Activated CD8-positive, alpha-beta memory T cell treated with anti-CD3 and anti-CD28 coated beads for 36 hours (primary cell): ENCODE data around the gene CNGA2. TPM values are rescaled to one million over a fixed set of nuclear protein-coding genes. Genes with fewer than 3 reads are reported as not detected.
"Not testable (repeated sequence)": the region's sequence is repeated elsewhere in the genome, so short reads cannot be mapped to it uniquely, and the experiment has no call there.

ENCODE experiments used
- CTCF ChIA-PET: fragments of 350-600 bp; sonication (Branson Sonifier 250); formaldehyde crosslinking; loops from one replicate; lab custom pipeline; 2021; ENCODE audit warnings: antibody characterized with exemption; lab: Charles Lee
- POLR2A ChIA-PET: fragments of 350-600 bp; sonication (Branson Sonifier 250); formaldehyde crosslinking; loops from one replicate; lab custom pipeline; 2021; ENCODE audit warnings: antibody characterized with exemption; lab: Charles Lee
- total RNA-seq, 2 experiments: library from RNA; stranded (reverse); gene quantifications; one replicate each; pipeline ENCODE4 v1.2.3, GENCODE V29; 2021

Gene CNGA2
- total RNA-seq = not detected

- POLR2A ChIA-PET = no interaction called here
- CTCF ChIA-PET = no interaction called here
Observed at GRCh38 chrX:151734446-151734845, at the start of gene CNGA2. Gene CNGA2, plus strand, starts transcription at chrX:151734746. Its CDS starts 3,738 bp downstream, at chrX:151738484.

GRCh38 chrX:151687635-151688034 is 46.9 kb upstream of the CNGA2 start:
- CTCF ChIA-PET = no interaction called here
- POLR2A ChIA-PET = no interaction called here

- ChIA-PET POLR2A (no interaction called here), CTCF (no interaction called here)
Observed at GRCh38 chrX:151688695-151689094, 45.9 kb upstream of the CNGA2 start.

DNA sequence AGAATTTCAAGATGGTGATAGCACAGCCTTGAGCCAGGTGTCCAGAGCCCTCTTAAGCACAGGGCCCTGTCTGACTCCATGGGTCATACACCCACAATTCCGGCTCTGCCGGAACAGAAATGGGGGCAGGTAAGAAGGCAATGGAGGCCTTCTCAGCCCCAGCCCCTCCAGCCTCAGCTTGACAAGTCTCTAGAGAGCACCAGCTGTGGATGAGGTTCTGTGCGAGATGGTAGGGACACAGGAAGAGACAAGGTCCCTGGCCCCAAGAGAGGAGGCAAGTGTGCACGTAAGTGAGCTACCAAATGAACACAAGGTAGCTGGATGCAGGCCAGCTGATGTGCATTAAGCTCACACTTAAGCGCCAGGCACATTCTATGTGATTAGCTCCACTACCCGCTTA is 41.7 kb upstream of the CNGA2 start:
- POLR2A ChIA-PET = no interaction called here
- CTCF ChIA-PET = no interaction called here

DNA sequence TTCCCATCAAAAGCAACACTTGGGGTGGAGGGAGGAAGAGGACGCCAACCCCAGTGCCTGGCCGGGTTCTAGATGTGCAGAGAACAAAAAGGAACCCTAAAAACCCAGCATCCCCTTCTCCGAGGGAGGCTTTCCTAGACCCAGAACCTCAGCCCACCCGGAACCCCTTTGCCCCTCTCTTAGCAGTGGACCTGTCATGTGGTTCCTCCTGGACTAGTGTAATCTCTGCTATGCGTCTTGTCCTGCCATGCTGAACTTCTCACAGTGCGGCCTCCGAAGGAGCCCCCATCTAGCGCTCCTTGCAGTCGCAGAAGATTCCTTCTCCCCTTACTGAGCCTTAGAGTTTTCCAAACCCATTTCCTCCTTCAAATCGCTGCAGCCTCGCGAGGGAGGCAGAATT is 40.4 kb upstream of the CNGA2 start:
- ChIA-PET POLR2A (no interaction called here), CTCF (no interaction called here)

DNA sequence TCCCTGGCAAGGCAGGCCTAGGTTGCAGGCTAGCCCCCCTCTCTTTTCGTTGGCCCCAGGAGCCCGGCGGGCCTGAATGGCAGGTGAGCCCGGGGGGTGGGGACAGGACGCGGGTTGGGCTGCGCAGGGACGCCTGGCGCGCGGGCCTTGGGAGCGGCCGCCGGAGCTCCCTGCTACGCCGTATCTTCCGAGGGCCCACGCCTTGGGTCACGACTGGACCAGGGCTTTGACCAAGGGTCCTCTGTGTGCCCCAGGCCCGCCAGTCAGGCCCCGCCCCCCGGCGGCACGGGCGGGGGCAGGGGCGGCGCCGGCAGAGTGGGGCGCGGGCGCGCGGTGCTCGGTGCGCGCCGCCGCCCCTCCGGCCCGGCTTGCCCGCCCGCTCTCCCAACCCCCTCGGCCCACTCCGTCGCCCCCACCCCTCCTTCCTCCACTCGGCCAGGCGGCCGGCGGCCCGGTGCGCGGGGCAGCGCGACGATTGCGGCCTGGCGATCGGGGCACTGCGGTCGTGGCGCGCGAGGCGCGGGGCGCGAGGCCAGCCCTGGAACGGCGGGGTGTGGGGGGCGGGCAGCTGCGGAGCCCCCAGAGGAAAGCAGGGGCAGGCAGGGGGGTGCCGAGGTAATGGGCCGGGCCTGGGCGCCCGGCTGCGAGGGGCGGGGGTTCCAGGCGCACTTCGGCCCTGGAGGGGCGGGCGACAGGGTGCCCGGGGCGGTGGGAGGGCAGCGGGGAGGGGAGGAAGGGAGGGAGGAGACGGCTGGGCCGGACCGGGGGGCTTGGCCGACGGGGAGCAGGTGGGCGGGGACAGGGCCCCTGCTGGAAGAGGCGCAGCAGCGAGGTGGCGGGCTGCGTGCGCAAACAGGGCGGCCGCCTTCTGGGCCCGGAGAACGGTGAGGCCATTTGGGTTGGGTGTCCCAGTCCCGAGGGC is 39.6 kb upstream of the CNGA2 start, which contains the start of gene PRRG3:
Gene PRRG3 (plus strand): TSS at position 798 of the 922 bp plus-strand sequence. CDS start 3,357 bp downstream, outside the sequence.
- CTCF ChIA-PET = no interaction called here

DNA sequence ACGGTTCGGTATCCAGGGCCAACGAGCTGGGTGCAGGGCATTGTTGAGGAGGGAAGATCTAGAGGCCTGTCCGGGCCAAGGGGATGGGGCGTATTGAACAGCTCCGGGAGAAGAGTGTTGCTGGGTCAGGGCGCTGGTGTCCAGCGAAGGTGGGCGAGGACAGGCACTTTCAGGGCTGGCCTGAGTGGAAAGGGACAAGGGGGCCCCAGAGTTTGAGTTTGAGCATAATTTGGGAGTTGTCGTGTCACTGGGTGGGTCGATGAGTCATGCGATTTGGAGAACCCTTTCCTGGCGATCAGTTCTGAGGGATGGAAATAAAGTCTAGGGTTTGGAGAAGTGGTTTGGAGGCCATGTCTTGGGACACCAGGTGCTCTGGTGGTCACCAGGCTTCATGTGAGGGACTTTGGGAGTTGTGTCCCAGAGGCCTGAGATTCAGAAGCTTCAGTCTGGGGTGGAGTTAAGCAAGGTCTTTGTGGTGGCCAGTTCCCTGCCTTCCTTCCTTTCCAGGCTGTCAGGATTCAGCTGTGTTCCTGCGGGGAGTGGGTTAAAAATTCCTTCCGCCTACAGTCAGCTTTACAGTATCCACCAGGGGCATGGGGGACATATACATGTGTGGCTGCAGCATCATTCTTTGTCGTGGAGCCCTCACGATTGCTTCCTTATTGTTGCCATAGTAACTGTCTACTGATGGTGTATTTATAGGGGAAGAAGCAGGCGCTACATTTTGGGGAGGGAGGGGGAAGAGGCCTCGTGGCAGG is 38.8 kb upstream of the CNGA2 start:
- ChIA-PET CTCF (no interaction called here), POLR2A (no interaction called here)

More for the DNA sequence above, 39.6 kb upstream of the CNGA2 start, which contains the start of gene PRRG3:
- POLR2A ChIA-PET = no interaction called here

DNA sequence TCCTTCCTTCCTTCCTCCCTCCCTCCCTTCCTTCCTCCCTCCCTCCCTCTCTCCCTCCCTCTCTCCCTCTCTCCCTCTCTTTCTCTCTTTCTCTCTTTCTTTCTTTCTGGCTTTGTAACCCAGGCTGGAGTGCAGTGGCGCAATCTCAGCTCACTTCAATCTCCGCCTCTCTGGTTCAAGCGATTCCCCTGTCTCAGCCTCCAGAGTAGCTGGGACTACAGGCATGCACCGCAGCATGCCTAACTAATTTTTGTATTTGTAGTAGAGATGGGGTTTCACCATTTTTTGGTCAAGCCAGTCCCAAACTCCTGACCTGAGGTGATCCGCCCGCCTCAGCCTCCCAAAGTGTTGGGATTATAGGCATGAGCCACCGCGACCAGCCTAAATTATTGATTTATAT is 37.5 kb upstream of the CNGA2 start:
- POLR2A ChIA-PET, CTCF ChIA-PET: not testable (repeated sequence)

DNA sequence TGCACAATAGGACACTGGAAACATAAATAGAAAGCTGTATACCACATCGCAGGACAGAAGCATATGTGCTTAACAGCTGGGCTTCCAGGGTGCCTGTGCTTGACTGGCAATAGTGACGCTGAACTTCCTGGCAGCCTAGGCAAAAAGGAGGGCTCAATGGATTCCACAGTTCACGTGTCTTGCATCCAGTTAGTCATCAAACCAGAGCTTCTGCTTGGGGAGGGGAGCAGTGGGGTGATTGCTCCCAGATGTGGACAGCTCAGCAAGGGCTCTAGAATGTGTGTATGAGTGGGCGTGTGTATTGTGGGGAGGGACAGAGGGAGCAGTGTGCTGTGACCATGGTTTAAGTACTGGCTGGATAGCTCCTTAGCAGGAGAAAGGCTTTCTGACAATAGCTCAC is 37.0 kb upstream of the CNGA2 start:
- POLR2A ChIA-PET = no interaction called here

GRCh38 chrX:151698485-151698884 is 36.1 kb upstream of the CNGA2 start:
- CTCF ChIA-PET = no interaction called here
- POLR2A ChIA-PET = no interaction called here

More for the DNA sequence above, 37.0 kb upstream of the CNGA2 start:
- CTCF ChIA-PET = no interaction called here

GRCh38 chrX:151699746-151700145 is 34.8 kb upstream of the CNGA2 start:
- POLR2A ChIA-PET = no interaction called here
- CTCF ChIA-PET = no interaction called here

DNA sequence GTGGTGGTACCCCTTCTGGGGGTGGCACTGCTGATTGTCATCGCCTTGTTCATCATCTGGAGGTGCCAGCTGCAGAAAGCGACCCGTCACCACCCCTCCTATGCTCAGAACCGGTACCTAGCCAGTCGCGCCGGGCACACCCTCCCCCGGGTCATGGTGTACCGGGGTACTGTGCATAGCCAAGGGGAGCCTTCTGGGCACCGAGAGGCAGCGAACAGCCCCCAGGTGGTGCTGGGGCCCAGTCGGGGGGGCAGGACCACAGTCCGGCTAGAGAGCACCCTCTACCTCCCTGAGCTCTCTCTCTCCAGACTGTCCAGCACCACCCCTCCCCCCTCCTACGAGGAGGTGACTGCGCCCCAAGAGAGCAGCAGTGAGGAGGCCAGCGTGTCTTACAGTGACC is 34.0 kb upstream of the CNGA2 start:
- CTCF ChIA-PET = no interaction called here
- POLR2A ChIA-PET = interaction anchor here (0.5 kb wide), 1 partner anchor 68 kb away, joined by 3 read pairs; no protein-coding TSS in a partner anchor

- ChIA-PET CTCF (no interaction called here), POLR2A (no interaction called here)
Observed at GRCh38 chrX:151701071-151701470, 33.5 kb upstream of the CNGA2 start.

DNA sequence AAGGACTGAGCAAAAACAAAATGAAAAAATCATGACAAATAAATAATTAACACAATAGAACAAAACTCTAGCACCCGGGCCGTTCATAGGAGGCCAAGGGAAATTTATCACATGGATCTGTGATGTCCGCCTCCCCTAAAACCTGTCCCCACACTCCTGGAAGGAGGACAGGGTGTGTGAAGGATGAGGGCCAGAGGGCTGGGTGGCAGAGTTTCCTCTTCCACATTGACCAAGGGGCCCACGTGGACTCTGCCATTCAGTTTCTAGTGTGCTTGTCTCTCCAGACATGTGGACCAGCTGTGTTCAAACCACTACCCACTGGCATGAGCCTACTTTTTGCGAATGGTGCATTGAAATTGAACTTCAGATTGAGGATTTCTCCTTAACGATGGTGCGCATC is 33.0 kb upstream of the CNGA2 start:
- ChIA-PET CTCF (no interaction called here), POLR2A (no interaction called here)

DNA sequence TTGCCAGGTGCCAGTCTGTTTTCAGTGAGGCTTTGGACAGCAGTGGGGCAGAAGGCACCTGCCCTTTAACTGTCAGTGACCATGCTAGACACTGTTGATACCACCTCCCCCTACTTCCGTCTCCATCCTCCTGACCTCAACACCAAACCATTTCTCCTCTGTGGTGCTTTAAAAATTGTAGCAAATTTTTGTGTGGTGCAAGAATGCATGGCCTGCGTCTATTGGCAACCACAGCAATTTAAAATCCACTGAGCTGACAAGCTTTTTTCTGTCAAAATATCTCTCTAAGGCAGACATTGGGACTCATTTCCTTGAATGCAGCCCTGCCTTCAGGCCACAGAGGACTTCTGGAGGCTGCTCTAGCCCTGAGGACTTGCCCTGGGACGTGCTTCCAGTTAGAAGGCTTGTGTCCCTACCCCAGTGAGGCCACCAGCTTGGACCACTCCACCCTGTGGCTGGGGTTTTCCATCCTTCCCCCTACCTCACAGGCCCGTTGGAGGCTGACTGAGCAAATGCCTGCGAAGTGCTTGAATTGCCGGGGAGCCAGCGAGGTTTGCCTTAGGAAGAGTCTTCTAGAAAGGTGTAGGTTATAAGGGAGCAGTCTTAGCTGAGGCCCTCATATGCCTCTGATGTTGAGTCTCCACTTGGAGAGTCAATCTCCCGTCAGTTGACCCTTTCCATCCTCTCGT is 32.4 kb upstream of the CNGA2 start:
- ChIA-PET POLR2A (no interaction called here), CTCF (no interaction called here)

DNA sequence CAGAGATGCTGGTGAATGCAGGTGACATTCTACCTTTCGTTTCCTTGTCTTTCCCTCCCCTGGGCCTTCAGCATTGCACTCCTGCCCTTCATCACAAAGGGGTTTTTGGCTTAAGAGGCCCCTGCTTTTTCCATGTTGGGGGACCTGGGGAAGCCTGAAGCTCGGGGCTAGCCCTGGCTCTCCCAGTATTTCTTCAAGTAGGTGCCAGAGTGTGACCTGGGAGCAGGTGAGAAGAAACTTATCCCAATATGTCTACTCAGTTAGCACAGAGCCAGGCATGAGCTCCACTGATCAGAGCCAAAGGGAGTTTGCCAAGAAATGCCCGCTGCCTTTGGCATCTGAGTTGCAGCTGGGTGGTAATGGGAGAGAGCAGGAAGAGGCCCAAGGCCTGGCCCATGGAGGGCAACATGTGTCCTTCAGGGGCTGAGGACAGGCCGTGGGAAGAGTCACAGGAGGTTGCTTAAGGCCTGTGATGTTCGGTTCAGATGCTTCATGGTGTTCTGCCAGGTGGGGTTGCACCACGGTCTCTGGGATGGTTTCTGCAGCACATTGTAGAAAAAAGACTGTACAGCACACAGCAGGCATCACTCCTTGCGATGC is 31.7 kb upstream of the CNGA2 start:
- CTCF ChIA-PET = no interaction called here
- POLR2A ChIA-PET = no interaction called here

GRCh38 chrX:151703487-151703886 is 31.1 kb upstream of the CNGA2 start:
- CTCF ChIA-PET = interaction anchor here (0.6 kb wide), 1 partner anchor 205 kb away, joined by 3 read pairs; no protein-coding TSS in a partner anchor
- POLR2A ChIA-PET = no interaction called here

DNA sequence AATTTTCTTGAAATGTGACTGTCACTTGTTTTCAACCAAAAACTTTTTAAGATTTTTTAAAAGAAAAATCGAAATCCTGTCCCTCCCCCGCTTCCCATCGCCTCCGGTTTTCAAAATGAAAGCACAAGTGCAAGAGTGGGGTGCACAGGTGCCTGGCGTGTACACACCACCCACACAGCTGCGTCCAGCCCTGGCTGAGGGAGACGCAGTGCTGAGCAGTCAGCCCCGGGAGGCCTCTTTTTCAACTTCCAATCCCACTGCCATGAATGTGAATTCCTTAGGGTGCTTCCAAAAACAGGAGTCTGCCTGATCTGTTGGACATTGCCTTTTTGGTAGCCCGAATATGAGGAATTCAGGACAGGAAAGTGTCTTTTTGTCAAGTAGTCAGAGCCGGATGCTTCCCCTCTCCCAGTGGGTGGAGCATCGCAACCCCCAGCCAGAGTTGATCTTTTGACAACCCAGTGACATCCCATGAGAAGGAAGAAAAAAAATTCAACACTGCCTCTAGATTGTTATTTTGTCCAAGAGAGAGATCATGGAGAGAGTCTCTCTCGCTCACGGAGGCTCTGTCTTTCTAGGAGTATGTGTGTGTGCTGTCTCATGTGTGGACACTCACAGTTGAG is 30.4 kb upstream of the CNGA2 start:
- POLR2A ChIA-PET = no interaction called here
- CTCF ChIA-PET = interaction anchor here (0.6 kb wide), 1 partner anchor 206 kb away, joined by 3 read pairs; no protein-coding TSS in a partner anchor

GRCh38 chrX:151708821-151709220 is 25.7 kb upstream of the CNGA2 start:
- POLR2A ChIA-PET = no interaction called here
- CTCF ChIA-PET = no interaction called here
